Endodermal cell (in vitro differentiated cells): ENCODE results near the gene ZBTB25. TPM values are rescaled to one million over a fixed set of nuclear protein-coding genes. Genes with fewer than 3 reads are reported as not detected.
A peak's percentile ranks its signal among the peaks of the same experiment; 100 is the strongest.

Source experiments
- DNase-seq: peaks from one replicate; pipeline ENCODE4 v3.0.0-alpha.2; 2017
- H3K27ac ChIP-seq: 2 replicates; pipeline ENCODE4 v1.5.1; 2013; ENCODE audit warnings: mild to moderate bottlenecking, low read depth, low read length, moderate library complexity
- H3K27me3 ChIP-seq: 2 replicates; pipeline ENCODE4 v1.6.1; 2013; ENCODE audit warnings: mild to moderate bottlenecking, low read length, moderate library complexity; ENCODE audit not compliant: insufficient read depth, control insufficient read depth, poor library complexity, severe bottlenecking
- H3K36me3 ChIP-seq: 2 replicates; pipeline ENCODE4 v1.7.0; 2013; ENCODE audit warnings: mild to moderate bottlenecking, low read length, moderate library complexity; ENCODE audit not compliant: control insufficient read depth, insufficient read depth
- H3K4me1 ChIP-seq: one replicate; pipeline ENCODE4 v1.7.0; 2013; ENCODE audit warnings: low read length; ENCODE audit not compliant: control insufficient read depth, insufficient read depth
- H3K4me3 ChIP-seq: 2 replicates; pipeline ENCODE4 v1.5.1; 2013; ENCODE audit warnings: mild to moderate bottlenecking, low read length, moderate library complexity
- H3K9ac ChIP-seq: 2 replicates; pipeline ENCODE4 v1.6.1; 2013; ENCODE audit warnings: mild to moderate bottlenecking, low read length, moderate library complexity; ENCODE audit not compliant: poor library complexity, severe bottlenecking; ENCODE audit errors: extremely low read depth
- H3K9me3 ChIP-seq: 2 replicates; pipeline ENCODE4 v1.6.1; 2013; ENCODE audit warnings: mild to moderate bottlenecking, low read length, moderate library complexity; ENCODE audit not compliant: control insufficient read depth
- H3K27ac Mint-ChIP-seq: 2 replicates; pipeline ENCODE4 v1.8.0; 2020; ENCODE audit warnings: mixed read lengths
- H3K27me3 Mint-ChIP-seq: 2 replicates; pipeline ENCODE4 v1.8.0; 2021; ENCODE audit warnings: mild to moderate bottlenecking, mixed read lengths; ENCODE audit not compliant: insufficient read depth
- H3K36me3 Mint-ChIP-seq: 2 replicates; pipeline ENCODE4 v1.8.0; 2020; ENCODE audit warnings: low read depth, mixed read lengths
- H3K4me1 Mint-ChIP-seq: 2 replicates; pipeline ENCODE4 v1.8.0; 2020; ENCODE audit warnings: mixed read lengths
- H3K4me3 Mint-ChIP-seq: 2 replicates; pipeline ENCODE4 v1.8.0; 2020; ENCODE audit warnings: mild to moderate bottlenecking, moderate library complexity, mixed read lengths
- H3K9me3 Mint-ChIP-seq: 2 replicates; pipeline ENCODE4 v1.8.0; 2020; ENCODE audit warnings: mild to moderate bottlenecking, mixed read lengths
- WGBS, 2 experiments: methylation state at CpG; one replicate each; pipeline versions ENCODE4 v1.1.5 to v1.1.7; 2013; ENCODE audit warnings: missing lambda C conversion rate in 2 of 2, mixed read lengths in 1 of 2; ENCODE audit not compliant: insufficient coverage in 1 of 2, insufficient read length in 1 of 2; 5-methylcytosine and 5-hydroxymethylcytosine counted together
- total RNA-seq, 2 donors: library from RNA; stranded (reverse); fragmentation: NEBNext Ultra II Directional in 1 of 2; extraction: Animal tissue kit (Norgen Biotek cat#: 25700) in 1 of 2; gene quantifications; 2 replicates in 1 of 2; 3 replicates in 1 of 2; pipeline ENCODE4 v1.2.1, GENCODE V29; 2021
- TF ChIP-seq, protein P1 (sequence below): fragments of 200-600 bp; sonication (generic); conservative IDR thresholded peaks from 2 replicates; pipeline ENCODE4 v1.5.0; 2021; ENCODE audit warnings: antibody characterized with exemption, mild to moderate bottlenecking

The ZBTB25 gene
- total RNA-seq, 2 donors from 2014 or later: 14.0 to 17.0 TPM

DNA sequence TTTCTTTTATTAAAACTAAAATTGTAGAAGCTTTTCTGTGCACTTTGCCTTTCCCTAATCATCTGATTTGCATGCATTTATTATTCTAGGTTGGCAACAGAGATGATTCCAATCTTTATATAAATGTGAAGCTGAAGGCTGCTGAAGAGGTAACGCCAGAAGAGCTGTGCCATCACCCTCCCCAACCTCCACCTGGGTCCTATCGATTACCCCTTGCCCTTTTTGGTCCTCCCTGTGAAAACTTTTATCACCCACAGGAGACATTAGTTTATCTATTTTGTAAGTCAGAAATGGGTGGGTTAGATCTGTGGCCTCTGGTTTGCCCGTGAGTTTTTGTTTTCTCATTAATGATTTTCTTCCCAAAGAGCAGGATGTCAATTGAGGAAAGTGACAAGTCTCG is 92.6 kb downstream of the ZBTB25 start:
- Mint-ChIP-seq H3K27me3 (no peaks in the 10 kb centered on the region), H3K9me3 (no peaks in the 10 kb centered on the region), H3K27ac (no peak overlapping the region), H3K4me1 (peaks cover 4% of the 10 kb centered on the region), H3K4me3 (no peak overlapping the region), H3K36me3 (peaks cover 44% of the 10 kb centered on the region)
- Histone ChIP-seq H3K4me3 (no peak overlapping the region), H3K36me3 (peaks cover 46% of the 10 kb centered on the region), H3K9ac (no peak overlapping the region), H3K9me3 (no peaks in the 10 kb centered on the region), H3K27me3 (no peaks in the 10 kb centered on the region), H3K4me1 (no peaks in the 10 kb centered on the region), H3K27ac (no peak overlapping the region)
- 93 to 97% methylated on average over 2 to 4 of the region's 4 CpGs for WGBS, 2 experiments
- TF ChIP-seq, protein P1, sequence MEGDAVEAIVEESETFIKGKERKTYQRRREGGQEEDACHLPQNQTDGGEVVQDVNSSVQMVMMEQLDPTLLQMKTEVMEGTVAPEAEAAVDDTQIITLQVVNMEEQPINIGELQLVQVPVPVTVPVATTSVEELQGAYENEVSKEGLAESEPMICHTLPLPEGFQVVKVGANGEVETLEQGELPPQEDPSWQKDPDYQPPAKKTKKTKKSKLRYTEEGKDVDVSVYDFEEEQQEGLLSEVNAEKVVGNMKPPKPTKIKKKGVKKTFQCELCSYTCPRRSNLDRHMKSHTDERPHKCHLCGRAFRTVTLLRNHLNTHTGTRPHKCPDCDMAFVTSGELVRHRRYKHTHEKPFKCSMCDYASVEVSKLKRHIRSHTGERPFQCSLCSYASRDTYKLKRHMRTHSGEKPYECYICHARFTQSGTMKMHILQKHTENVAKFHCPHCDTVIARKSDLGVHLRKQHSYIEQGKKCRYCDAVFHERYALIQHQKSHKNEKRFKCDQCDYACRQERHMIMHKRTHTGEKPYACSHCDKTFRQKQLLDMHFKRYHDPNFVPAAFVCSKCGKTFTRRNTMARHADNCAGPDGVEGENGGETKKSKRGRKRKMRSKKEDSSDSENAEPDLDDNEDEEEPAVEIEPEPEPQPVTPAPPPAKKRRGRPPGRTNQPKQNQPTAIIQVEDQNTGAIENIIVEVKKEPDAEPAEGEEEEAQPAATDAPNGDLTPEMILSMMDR: no peak
- DNase-seq: no peak

DNA sequence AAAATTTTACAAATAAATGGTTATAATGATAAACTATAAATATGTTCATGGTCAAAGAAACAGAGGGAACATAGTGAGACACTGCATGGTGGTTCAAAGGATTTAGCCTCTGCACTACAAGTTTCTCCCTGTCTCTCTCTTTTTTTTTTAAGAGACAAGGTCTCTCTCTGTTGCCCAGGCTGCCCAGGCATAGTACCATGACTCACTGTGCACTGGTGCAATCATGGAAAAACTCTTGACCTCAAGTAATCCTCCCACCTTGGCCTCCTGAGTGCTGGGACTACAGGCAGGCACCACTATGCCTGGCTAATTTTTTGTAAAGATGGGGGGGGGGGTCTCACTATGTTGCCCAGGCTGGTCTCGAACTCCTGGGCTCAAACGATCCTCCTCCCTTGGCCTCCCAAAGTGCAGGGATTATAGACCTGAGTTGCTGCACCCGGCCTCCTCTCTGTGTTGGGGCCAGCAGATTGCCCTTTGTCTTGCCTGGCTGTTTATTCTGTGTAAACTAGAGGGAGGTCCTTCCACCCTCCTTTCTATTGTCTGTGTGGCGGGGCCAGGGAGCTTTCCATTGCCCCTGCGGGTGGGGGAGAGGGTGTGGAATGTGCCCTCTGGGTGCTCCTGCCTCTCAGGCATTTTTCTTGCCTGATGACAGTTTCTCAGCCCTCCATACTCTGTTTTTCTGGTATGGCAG is 93.4 kb downstream of the ZBTB25 start:
- TF ChIP-seq, protein P1: no peak
- H3K9me3 Mint-ChIP-seq: no peaks in the 10 kb centered on the region
- Histone ChIP-seq H3K36me3 (peaks cover 44% of the 10 kb centered on the region), H3K27me3 (no peaks in the 10 kb centered on the region), H3K4me1 (no peaks in the 10 kb centered on the region), H3K9me3 (no peaks in the 10 kb centered on the region), H3K9ac (no peak overlapping the region), H3K4me3 (no peak overlapping the region), H3K27ac (peak overlapping the region; percentile 66)
- H3K36me3 Mint-ChIP-seq: peaks cover 36% of the 10 kb centered on the region
- peaks cover 4% of the 10 kb centered on the region for H3K4me1 Mint-ChIP-seq
- no peak overlapping the region for H3K27ac Mint-ChIP-seq
- 76% methylated on average over 5 of the region's 5 CpGs; no CpG with 5 or more reads in 1 of the 2 experiments for WGBS, 2 experiments
- no peak overlapping the region for H3K4me3 Mint-ChIP-seq
- DNase-seq: peak; percentile 80
- no peaks in the 10 kb centered on the region for H3K27me3 Mint-ChIP-seq

DNA sequence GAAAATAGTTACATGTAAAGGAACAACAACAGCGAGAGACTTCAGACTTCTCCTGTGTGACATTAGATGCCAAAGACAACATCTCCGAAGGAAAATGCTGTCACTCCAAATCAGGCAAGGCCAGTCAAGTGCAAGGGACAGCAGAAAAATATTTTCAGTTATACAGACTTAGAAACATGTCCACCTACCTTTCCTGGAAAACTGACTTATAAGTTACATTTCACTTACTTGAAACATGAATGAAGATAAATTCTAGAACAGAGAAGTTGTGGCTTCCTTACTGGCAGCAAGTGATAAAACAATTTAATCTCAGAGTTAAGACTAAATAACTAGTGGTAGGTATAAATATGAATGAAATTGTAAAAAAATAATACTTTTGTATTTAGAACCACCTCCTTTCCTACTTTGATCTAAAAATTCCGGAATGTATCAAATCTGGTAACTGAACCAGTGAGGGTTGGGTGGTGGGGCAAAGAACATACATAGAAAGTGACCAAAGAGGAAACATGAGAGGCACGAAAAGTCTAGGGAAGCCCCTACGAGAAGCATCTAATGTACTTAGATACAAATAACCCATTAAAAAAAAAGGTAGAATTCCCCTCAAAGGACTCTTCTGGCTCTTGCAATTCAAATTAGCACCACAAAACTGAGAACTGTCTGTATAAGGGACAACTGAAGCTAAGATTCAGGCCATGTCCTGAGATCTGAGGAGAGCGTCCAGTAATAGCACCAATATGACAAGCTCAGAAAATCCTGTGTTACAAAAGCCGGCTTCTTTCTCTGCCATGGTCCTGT is 94.3 kb downstream of the ZBTB25 start:
- H3K27me3 ChIP-seq: no peaks in the 10 kb centered on the region
- Mint-ChIP-seq H3K27me3 (no peaks in the 10 kb centered on the region), H3K4me1 (peaks cover 4% of the 10 kb centered on the region), H3K36me3 (peaks cover 37% of the 10 kb centered on the region), H3K9me3 (no peaks in the 10 kb centered on the region), H3K4me3 (no peak overlapping the region), H3K27ac (peak overlapping the region; percentile 68)
- no peak overlapping the region for H3K27ac ChIP-seq
- no peaks in the 10 kb centered on the region for H3K4me1 ChIP-seq
- DNase-seq: no peak
- peaks cover 42% of the 10 kb centered on the region for H3K36me3 ChIP-seq
- no peaks in the 10 kb centered on the region for H3K9me3 ChIP-seq
- 97 to 98% methylated on average over 7 of the region's 7 CpGs for WGBS, 2 experiments
- no peak overlapping the region for H3K9ac ChIP-seq
- TF ChIP-seq, protein P1: no peak
- H3K4me3 ChIP-seq: no peak overlapping the region
